GM12875 (cell line): Measurements from ENCODE around the gene CDK14.
A peak's percentile ranks its signal among the peaks of the same experiment; 100 is the strongest.

Source experiments
- H3K4me3 ChIP-seq: one replicate; pipeline ENCODE4 v1.5.1; 2011; ENCODE audit warnings: low read depth, low read length, control low read depth
- CTCF ChIP-seq: IDR thresholded peaks from 2 replicates; pipeline ENCODE4 v1.5.1; 2011; ENCODE audit warnings: low read depth, mild to moderate bottlenecking, control low read depth, inconsistent platforms, low read length, moderate library complexity, borderline replicate concordance; ENCODE audit not compliant: insufficient read depth

CDK14 gene

DNA sequence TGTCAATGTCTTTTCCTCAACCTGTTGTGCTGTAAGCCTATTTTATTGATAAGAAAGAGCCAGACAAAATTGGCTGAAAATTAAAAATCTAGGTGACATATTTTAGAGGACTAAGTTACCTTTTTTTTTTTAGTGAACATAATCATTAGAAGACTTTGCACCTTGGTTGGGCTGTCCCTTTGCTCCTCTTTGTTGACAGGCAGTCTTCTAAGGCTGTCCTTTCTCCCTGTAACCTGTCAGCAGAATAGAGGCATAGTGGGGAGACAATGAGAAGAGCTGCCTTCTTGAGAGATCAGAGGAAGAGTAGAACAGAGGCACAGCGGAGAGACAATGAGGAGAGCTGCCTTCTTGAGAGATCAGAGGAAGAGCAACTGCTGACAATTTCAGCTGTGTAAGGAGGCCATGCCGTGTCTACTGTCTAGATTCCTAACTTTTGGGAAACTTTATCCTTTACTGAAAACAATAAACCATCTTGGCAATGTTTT is 429.8 kb downstream of the CDK14 start:
- no peak overlapping the region for H3K4me3 ChIP-seq
- no peak for TF ChIP-seq CTCF

- no peak for TF ChIP-seq CTCF
- H3K4me3 ChIP-seq, result no peak overlapping the region
Observed at GRCh38 chr7:91029688-91030087, 433.6 kb downstream of the CDK14 start.

DNA sequence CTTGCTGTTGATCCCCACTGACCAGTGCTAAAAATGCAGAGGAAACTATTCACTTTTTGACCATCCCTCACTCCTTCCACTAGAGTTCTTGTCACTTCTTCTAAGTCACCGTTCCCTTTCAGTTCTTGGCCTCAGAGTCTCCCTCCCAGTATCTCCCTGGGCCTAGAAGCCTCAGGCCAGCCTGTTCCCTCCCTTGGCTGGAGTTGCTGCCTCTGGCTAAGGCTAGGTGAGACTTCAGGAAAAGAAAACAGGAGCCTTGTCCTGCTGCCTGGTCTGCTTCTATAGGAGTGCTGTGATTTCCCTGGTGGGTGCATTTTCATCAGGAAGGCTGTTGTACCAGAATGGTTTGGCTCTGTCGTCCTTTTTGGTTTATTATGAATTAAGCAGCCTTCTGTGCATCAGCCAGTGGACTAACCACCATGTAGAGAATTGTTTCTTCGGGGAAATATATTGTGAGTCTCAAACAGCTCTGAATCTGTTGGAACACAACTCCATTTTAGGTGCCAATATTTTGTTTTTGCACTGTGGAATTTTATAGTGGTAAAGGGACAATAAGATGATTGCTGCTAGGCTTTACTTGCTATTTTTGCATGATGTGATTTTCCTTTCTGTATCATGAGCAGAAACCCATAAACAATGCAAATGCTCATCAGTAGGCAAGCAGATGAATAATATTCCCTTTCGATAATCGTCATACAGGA is 434.7 kb downstream of the CDK14 start:
- TF ChIP-seq CTCF, result no peak
- H3K4me3 ChIP-seq, result no peak overlapping the region

GRCh38 chr7:91031757-91032156 is 435.6 kb downstream of the CDK14 start:
- no peak overlapping the region for H3K4me3 ChIP-seq
- TF ChIP-seq CTCF, result no peak

DNA sequence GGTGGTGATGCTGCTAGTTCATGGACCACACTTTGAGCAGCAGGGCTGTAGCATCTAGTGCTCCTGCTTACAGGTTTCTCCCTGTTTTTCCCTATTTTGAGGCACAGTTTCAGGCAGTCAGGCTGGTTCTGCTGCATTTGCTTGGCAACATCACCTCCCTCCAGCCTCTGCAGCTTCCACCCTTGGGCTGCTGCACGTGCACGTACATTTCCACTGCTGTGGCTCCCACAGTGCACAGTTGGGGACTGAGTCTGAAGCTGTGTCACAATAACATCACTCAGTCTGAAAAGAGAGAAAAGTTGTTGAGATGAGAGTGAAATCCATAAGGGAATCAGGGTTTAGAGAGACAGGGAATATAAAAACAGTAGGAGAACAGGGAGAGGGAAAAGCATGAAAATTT is 437.5 kb downstream of the CDK14 start:
- H3K4me3 ChIP-seq, result no peak overlapping the region
- no peak for TF ChIP-seq CTCF

- TF ChIP-seq CTCF, result peak; percentile 57; the same call in 1 of the 2 replicates
Observed at GRCh38 chr7:91034459-91035368, 438.6 kb downstream of the CDK14 start.

More at GRCh38 chr7:91034459-91035368, 438.6 kb downstream of the CDK14 start:
- H3K4me3 ChIP-seq, result no peak overlapping the region
